Thyroid gland (tissue), 4 donors: ENCODE results near the gene ZBTB1. TPM values are rescaled to one million over a fixed set of nuclear protein-coding genes. Genes with fewer than 3 reads are reported as not detected.
"Not testable (repeated sequence)": the region's sequence is repeated elsewhere in the genome, so short reads cannot be mapped to it uniquely, and the experiment has no call there.

Source experiments
- DNase-seq, 2 donors: peaks; one replicate each; pipeline ENCODE4 v3.0.0-alpha.2; 2019
- H3K27ac ChIP-seq, 3 donors: fragments of 200-600 bp; sonication (generic); 1 replicate in 2 of 3; 2 replicates in 1 of 3; pipeline ENCODE4 v1.5.1; 2016 to 2019; ENCODE audit warnings: mild to moderate bottlenecking in 1 of 3, moderate library complexity in 1 of 3
- H3K27me3 ChIP-seq: fragments of 200-600 bp; sonication (generic); one replicate; pipeline ENCODE4 v1.5.1; 2019
- H3K36me3 ChIP-seq, 2 donors: fragments of 200-600 bp; sonication (generic); one replicate each; pipeline ENCODE4 v1.5.1; 2016 to 2019
- H3K4me1 ChIP-seq, 2 donors: fragments of 200-600 bp; sonication (generic); one replicate each; pipeline ENCODE4 v1.5.1; 2017 to 2019
- H3K4me3 ChIP-seq, 3 donors: fragments of 200-600 bp; sonication (generic); replicated peaks in 1 of 3; 1 replicate in 2 of 3; 2 replicates in 1 of 3; pipeline ENCODE4 v1.5.1; 2016; ENCODE audit warnings: mild to moderate bottlenecking in 1 of 3
- H3K9me3 ChIP-seq: fragments of 200-600 bp; sonication (generic); one replicate; pipeline ENCODE4 v1.5.1; 2017
- CTCF ChIP-seq, 6 experiments: fragments of 200-600 bp in 3 of 6; fragments of 450-650 bp in 3 of 6; sonication (generic) in 3 of 6; IDR thresholded peaks; one replicate each; pipeline ENCODE4 v1.5.1; 2016 to 2019; ENCODE audit warnings: antibody characterized with exemption in 6 of 6, mild to moderate bottlenecking in 2 of 6, inconsistent platforms in 1 of 6, moderate library complexity in 1 of 6
- POLR2A ChIP-seq, 2 donors: fragments of 450-650 bp; IDR thresholded peaks; one replicate each; pipeline ENCODE4 v1.6.1; 2017; ENCODE audit warnings: antibody characterized with exemption in 2 of 2, mild to moderate bottlenecking in 2 of 2, moderate library complexity in 1 of 2
- whole genome bisulfite sequencing, 2 donors: methylation state at CpG; one replicate each; pipeline ENCODE4 v1.1.5; 2017; 5-methylcytosine and 5-hydroxymethylcytosine counted together
- intact Hi-C: fragments of 100-400 bp; cut with DNase I; formaldehyde crosslinking; loops from one replicate; pipeline ENCODE4 v1.15.1; 2023
- total RNA-seq, 4 donors: library from RNA; depleted of rRNA; stranded (reverse); fragments of >200 nt; gene quantifications; one replicate each; pipeline ENCODE4 v1.2.3, GENCODE V29; 2016

ZBTB1 gene
- total RNA-seq, 4 donors from 2014 or later = 44.5 to 72.0 (median 55.9) TPM

GRCh38 chr14:64554556-64554955 is 50.0 kb downstream of the ZBTB1 start:
- intact Hi-C loops = no loop called here

GRCh38 chr14:64556526-64556925 is 52.0 kb downstream of the ZBTB1 start:
- WGBS, 2 donors = 94 to 99% methylated on average over 5 of the region's 5 CpGs
- H3K36me3 ChIP-seq = no peaks in the 10 kb centered on the region
- no peak for DNase-seq
- no peak overlapping the region for H3K27ac ChIP-seq
- H3K27me3 ChIP-seq = no peaks in the 10 kb centered on the region
- H3K9me3 ChIP-seq = no peaks in the 10 kb centered on the region
- no peak overlapping the region for H3K4me3 ChIP-seq
- intact Hi-C loops = no loop called here
- TF ChIP-seq POLR2A (IDR thresholded peaks at IDR 0.05) (no peak), CTCF (IDR thresholded peaks at IDR 0.05) (no peak)
- H3K4me1 ChIP-seq = no peaks in the 10 kb centered on the region

More at GRCh38 chr14:64554556-64554955, 50.0 kb downstream of the ZBTB1 start:
- 60 to 65% methylated on average over 4 of the region's 4 CpGs for WGBS, 2 donors
- H3K4me3 ChIP-seq = no peak overlapping the region
- H3K27me3 ChIP-seq = no peaks in the 10 kb centered on the region
- DNase-seq = no peak
- peaks cover 5 to 7% of the 10 kb centered on the region in 2 donors for H3K4me1 ChIP-seq
- no peaks in the 10 kb centered on the region for H3K9me3 ChIP-seq
- H3K36me3 ChIP-seq = no peaks in the 10 kb centered on the region
- TF ChIP-seq CTCF (IDR thresholded peaks at IDR 0.05) = no peak
- no peak for TF ChIP-seq POLR2A (IDR thresholded peaks at IDR 0.05)
- H3K27ac ChIP-seq = no peak overlapping the region

GRCh38 chr14:64558216-64558615 is 53.6 kb downstream of the ZBTB1 start:
- H3K27ac ChIP-seq, H3K9me3 ChIP-seq, H3K4me1 ChIP-seq, H3K27me3 ChIP-seq, DNase-seq, intact Hi-C loops, H3K36me3 ChIP-seq, H3K4me3 ChIP-seq: not testable (repeated sequence)
- 94 to 95% methylated on average over 2 of the region's 2 CpGs for WGBS, 2 donors

- intact Hi-C loops = no loop called here
- Histone ChIP-seq H3K9me3 (no peaks in the 10 kb centered on the region), H3K36me3 (no peaks in the 10 kb centered on the region), H3K4me3 (no peak overlapping the region), H3K27me3 (no peaks in the 10 kb centered on the region), H3K4me1 (peaks cover 0 to 3% of the 10 kb centered on the region in 2 donors), H3K27ac (no peak overlapping the region)
- no peak for TF ChIP-seq CTCF (IDR thresholded peaks at IDR 0.05)
- DNase-seq = peak; percentile 60 to 68
- WGBS, 2 donors = 30 to 64% methylated on average over 2 of the region's 2 CpGs
Observed at GRCh38 chr14:64561631-64562030, 57.1 kb downstream of the ZBTB1 start.

- H3K27ac ChIP-seq = no peak overlapping the region
- no peak for TF ChIP-seq CTCF (IDR thresholded peaks at IDR 0.05)
Observed at GRCh38 chr14:64562436-64562835, 57.9 kb downstream of the ZBTB1 start.

GRCh38 chr14:64563696-64564095 is 59.1 kb downstream of the ZBTB1 start:
- no peaks in the 10 kb centered on the region for H3K9me3 ChIP-seq
- WGBS, 2 donors = 81 to 90% methylated on average over 6 of the region's 6 CpGs
- no peak overlapping the region for H3K27ac ChIP-seq
- intact Hi-C loops = no loop called here
- DNase-seq = no peak
- no peaks in the 10 kb centered on the region for H3K36me3 ChIP-seq
- no peak overlapping the region for H3K4me3 ChIP-seq
- no peaks in the 10 kb centered on the region for H3K27me3 ChIP-seq
- peaks cover 0 to 9% of the 10 kb centered on the region in 2 donors for H3K4me1 ChIP-seq
- TF ChIP-seq CTCF (IDR thresholded peaks at IDR 0.05) (no peak), POLR2A (IDR thresholded peaks at IDR 0.05) (no peak)

More at GRCh38 chr14:64562436-64562835, 57.9 kb downstream of the ZBTB1 start:
- no peaks in the 10 kb centered on the region for H3K9me3 ChIP-seq
- H3K27me3 ChIP-seq = no peaks in the 10 kb centered on the region
- H3K4me1 ChIP-seq = peaks cover 0 to 6% of the 10 kb centered on the region in 2 donors
- no peak overlapping the region for H3K4me3 ChIP-seq
- no peak for DNase-seq
- intact Hi-C loops = no loop called here
- no peaks in the 10 kb centered on the region for H3K36me3 ChIP-seq
